Measurements from ENCODE around the gene CCR4.

GRCh38 chr3:32952369-32953077 is 1.1 kb downstream of the CCR4 start:
- TF ChIP-seq CTCF (optimal IDR thresholded peaks at IDR 0.05 in 1 of 3, IDR thresholded peaks at IDR 0.05 in 1 of 3, conservative IDR thresholded peaks at IDR 0.05 in 1 of 3; ENCODE audit: extremely low read depth in 1 of 3, insufficient read depth in 2 of 3, low read length in 3 of 3) = no peak
- no peak for TF ChIP-seq EZH2 (IDR thresholded peaks at IDR 0.05; ENCODE audit: low read length)

Measured in keratinocyte (primary cell).